ENCODE results near the gene SDSL.

GRCh38 chr12:113467142-113467501 lies 44.9 kb downstream of the SDSL start:
- TF ChIP-seq CTCF (IDR thresholded peaks at IDR 0.05) (no peak), POLR2A (IDR thresholded peaks at IDR 0.05) (no peak)

Measured in esophagus squamous epithelium (tissue), 4 donors.